GM10847 (cell line): Measurements from ENCODE around the gene LSR.

ENCODE experiments used
- POLR2A ChIP-seq: IDR thresholded peaks from 2 replicates; pipeline ENCODE4 v1.6.1; 2011; ENCODE audit not compliant: insufficient read length; ENCODE audit errors: extremely low read depth

Gene LSR, protein sequence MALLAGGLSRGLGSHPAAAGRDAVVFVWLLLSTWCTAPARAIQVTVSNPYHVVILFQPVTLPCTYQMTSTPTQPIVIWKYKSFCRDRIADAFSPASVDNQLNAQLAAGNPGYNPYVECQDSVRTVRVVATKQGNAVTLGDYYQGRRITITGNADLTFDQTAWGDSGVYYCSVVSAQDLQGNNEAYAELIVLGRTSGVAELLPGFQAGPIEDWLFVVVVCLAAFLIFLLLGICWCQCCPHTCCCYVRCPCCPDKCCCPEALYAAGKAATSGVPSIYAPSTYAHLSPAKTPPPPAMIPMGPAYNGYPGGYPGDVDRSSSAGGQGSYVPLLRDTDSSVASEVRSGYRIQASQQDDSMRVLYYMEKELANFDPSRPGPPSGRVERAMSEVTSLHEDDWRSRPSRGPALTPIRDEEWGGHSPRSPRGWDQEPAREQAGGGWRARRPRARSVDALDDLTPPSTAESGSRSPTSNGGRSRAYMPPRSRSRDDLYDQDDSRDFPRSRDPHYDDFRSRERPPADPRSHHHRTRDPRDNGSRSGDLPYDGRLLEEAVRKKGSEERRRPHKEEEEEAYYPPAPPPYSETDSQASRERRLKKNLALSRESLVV

DNA sequence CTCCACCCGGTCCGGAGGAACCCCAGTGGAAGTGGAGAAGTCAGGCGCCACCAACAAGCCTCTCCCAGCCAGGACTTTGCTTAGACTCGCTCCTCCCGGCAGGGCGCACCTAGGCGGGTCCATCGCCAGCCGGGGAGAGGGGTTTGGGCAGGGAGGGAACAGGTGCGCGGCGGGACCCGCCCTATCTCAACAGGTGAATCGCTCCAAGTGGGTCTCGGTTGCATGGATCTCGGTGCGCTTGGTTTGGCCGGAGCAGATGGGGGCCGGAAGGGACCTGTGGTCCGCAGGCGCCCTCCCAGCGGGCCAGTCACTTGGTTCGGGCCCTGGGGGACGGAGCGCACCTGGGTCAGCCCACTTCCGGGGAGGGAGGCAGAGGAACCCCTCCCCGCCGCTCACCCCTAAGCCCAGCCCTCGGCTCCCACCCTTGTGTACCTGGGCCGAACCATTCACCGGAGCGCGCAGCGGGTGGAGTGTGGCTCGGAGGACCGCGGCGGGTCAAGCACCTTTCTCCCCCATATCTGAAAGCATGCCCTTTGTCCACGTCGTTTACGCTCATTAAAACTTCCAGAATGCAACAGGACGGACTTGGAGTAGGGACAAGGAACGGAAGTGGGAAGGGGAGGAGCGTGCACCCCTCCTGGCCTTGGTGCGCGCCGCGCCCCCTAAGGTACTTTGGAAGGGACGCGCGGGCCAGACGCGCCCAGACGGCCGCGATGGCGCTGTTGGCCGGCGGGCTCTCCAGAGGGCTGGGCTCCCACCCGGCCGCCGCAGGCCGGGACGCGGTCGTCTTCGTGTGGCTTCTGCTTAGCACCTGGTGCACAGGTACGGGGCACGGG is at the start of gene LSR:
Gene LSR (plus strand): TSS at position 693 of the 836 bp plus-strand sequence. CDS start 21 bp downstream, at position 714.
- TF ChIP-seq POLR2A, result peak; percentile 98

DNA sequence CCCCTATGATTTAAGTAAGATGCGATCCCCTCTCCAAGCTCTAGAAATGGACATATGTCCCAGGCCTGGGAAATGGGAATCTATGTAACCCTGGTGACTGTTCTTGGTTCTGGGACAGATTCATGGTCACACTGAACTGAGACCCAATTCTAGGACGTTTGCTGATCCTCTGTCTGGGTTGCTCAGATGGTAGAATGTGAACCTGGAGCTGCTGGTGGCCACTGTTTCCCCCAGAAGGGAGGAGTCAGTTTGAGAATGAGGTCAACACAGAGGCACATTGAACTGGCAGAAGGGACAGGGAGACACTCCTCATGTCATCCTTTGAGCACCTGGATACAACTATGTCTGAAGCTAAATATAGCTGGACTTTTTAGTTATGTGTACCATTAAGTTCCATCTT is 49.3 kb upstream of the LSR start:
- TF ChIP-seq POLR2A, result no peak

DNA sequence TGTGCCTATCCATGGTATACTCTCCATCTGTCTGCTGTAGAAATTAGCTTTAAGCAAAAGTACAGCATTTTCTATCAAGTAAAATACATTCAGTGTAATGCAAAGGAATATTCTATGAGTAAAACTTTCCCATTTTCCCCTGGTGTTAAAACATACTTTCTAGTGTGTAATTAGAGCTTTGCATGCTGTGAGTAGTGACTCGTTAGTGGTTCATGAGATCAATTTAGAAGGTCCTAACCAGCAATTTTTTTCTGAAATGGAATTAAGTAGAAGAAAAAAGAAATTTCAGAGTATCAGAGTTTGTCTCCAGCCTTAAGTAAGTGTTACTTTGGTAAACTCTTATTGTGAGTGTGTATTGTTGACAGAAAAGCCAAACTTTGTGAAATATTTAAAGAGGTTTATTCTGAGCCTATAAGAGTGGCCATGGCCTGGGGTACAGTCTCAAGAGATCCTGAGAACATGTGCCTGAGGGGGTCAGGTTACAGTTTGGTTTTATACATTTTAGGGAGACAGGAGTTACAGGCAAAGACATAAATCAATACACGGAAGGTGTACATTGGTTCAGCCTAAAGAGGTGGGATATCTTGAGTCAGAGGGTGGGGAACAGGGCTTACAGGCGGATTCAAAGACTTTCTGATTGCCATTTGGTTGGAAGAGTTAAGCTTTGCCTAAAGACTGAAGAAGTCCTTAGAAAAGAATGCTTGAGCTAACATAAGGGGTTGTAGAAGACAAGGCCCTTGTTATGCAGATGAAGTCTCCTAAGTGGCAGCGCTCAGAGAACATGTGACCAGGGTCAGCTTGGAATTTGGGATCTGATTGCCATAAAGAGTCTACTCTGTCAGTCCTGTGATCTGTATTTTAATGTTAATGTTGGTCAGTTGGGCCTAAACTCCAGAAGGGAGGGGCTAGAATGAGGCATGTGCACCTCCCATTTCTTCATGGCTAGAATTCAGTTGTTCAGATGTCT is 45.8 kb upstream of the LSR start:
- no peak for TF ChIP-seq POLR2A

DNA sequence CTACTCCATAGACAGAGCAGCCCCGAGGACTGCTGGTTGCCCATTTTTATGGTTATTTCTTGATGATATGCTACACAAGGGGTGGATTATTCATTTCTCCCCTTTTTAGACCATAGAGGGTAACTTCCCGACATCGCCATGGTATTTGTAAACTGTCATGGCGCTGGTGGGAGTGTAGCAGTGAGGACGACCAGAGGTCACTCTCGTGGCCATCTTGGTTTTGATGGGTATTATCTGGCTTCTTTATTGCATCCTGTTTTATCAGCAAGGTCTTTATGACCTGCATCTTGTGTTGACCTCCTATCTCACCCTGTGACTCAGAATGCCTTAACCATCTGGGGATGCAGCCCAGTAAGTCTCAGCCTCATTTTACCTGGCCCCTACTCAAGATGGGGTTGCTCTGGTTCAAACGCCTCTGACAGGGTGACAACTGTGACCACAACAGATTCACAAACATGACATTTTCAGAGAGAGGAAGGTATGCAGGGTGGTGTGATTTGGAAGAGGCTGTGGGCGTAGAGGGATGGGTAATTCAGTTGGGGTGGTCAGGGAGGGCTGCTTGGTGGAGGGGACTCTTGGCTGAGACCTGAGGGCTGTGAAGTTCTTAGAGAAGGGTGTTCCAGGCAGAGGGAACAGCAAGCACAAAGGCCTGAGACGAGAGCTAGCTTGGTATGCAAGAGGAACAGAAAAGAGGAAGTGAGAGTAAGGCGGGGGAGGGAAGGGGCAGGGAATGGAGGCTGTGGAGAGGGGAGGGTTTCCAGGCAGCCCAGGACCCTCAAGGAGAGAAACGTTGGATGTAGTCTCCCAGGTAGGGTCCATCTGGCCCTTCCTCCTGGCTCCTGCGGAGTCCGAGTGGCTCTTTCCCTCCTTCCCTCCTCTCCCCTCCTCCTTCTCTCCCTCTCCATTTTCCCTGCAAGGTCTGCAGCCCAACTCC is 43.7 kb upstream of the LSR start:
- no peak for TF ChIP-seq POLR2A

DNA sequence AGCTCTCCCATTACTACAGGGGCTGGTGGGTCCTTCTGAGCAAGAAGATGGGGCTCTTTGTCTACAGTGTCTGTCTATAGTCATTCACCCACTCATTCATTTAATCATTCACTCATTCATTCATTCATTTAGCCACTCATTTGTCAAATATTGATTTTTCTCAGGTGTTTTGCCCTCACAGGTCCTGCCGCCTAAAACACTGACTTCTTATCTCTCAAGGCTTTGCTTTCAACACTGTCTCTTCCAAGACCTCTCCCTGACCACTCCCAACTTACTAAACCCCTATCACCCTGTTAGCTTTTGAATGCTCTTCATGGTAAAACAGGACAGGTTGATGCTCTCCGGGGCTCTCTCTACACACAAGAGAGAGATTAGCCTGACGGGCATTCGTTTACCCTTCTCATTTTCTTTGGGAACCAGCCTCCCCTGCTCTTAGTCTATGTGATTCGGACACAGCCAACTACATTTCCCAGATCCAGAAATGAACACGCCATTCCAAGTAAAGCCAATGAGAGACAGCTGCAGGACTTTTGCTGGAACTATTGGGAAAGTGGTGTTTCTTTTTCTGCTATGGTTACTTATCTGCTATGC is 43.0 kb upstream of the LSR start:
- no peak for TF ChIP-seq POLR2A

DNA sequence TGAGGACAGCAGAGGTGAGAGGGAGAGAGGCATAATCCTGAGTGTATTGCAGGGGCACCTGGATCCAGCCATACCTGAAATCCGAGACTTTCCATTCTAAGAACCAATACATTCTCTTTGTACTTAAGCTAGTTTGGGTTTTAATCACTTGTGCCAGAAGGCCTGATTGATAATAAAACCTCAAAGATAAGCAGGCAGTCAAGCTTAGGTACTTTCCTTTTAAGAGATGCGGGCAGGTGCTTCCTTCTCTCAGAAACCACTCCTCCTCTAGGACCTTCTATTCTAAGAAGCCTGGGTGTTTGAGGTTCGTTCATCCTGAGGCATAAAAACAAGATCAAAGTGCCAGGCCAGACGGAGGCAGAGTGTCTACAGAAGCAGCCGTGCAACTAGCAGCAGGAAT is 42.4 kb upstream of the LSR start:
- TF ChIP-seq POLR2A, result no peak

DNA sequence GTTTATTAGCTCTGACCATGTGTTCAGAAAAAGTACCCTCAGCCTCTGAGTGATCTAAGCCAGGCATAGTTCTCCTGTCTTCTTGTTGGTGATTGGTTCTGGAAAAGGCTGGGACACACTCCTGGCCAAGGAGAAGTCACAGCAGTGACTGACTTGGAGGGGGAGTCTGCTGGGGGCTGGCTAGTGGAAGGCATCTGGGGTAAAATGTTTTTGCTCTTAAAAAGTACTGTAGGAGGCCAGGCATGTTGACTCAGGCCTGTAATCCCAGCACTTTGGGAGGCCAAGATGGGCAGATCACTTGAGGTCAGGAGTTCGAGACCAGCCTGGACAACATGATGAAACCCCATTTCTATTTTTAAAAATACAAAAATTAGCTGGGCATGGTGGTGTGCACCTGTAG is 41.9 kb upstream of the LSR start:
- TF ChIP-seq POLR2A, result no peak

DNA sequence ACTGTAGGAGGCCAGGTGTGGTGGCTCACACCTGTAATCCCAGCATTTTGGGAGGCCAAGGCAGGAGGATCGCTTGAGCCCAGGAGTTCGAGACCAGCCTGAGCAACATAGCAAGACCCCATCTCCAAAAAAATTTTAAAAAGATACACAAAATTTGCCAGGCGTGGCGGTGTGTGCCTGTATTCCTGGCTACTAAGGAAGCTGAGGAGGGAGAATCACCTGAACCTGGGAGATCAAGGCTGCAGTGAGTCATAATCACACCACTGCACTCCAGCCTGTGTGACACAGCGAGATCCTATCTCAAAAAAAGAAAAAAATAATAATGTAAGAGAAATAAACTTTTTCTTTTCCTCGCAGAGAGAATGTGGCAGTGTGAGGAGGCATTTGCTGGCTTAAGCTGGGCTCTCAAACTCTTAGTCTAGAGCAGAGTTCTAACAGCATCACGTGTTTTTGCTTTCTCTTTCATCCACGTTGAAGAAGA is 41.4 kb upstream of the LSR start:
- no peak for TF ChIP-seq POLR2A

DNA sequence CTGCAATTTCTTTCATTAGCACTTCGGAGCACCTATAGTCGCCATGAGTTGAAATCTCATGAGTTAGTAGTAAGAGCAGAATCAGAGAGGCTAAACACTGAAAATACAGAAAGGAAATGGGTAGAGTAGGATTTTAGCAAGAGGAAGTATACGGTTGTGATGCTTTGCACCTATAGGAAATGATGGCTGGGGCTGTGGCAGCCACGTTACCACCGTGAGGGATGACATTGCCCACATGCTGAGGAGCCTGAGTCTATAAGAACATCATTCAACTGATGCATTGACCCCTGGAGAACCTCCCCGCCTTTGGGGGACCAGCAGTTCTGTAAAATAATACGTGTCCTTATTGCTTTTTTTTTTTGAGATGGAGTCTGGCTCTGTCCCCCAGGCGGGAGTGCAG is 40.7 kb upstream of the LSR start:
- TF ChIP-seq POLR2A, result no peak

DNA sequence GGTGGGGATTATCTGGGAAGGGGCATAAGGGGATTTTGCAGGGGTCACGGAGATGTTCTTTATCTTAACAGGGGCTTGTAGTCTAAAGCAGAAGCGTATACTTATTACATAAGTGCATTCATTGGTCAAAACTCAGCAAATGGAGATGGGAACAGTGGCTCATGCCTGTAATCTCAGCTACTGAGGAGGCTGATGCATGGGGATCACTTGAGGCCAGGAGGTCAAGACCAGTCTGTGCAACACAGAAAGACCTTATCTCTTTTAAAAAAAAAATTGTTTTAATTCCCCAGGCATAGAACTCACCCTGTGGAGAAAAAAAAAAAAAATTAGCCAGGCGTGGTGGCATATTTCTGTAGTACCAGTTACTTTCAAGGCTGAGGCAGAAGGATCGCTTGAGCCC is 39.2 kb upstream of the LSR start:
- no peak for TF ChIP-seq POLR2A

DNA sequence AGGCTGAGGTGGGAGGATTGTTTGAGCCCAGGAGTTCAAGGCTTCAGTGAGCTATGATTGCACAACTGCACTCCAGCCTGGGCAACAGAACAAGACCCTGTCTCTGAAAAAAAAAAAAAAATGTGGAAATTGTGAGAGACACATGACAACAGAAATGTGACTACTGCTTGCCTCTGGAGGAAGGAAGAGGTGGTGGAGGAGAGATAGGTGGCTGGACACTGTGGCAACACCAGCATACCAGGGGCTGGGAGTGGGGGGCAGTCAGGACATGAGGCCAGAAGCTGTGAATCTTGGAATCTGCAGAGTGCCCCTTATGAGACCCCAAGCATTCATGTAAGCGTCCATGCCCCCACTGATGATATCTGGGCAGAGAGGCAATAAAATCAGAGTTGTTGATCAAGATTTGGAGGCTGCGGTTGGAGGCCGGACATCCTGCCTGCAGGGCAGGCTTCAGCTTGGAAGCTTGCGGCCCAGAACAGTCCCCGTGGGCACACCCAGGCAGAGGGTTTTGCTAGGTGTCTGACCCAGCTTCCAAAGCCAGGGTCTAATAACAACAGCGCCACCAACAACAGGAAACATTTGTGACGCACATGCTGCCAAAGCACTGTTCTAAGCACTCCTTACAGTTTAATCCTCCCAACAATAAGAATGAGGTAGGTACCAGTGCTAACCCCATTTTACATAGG is 37.1 kb upstream of the LSR start:
- TF ChIP-seq POLR2A, result no peak

DNA sequence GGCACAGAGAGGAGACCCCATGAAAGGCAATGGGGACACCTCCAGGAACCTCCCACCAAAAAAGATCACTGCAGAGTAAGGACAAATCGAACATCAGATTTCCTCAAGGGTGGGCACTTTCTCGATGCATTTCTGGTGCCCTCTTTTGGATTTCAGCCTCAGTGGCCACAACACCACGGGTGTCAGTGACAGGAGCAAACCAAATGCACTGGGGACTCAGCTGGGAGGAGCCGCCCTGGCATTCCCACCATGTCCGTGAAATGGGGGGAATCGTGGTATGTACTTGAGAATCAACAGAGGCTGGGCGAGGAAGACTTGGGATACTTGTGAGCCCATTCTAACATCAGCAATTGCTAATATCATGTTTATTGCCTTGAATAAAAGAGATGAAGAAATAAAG is 36.6 kb upstream of the LSR start:
- TF ChIP-seq POLR2A, result no peak
